Endothelial cell of umbilical vein (primary cell): Measurements from ENCODE around the gene TDRD7. TPM values are rescaled to one million over a fixed set of nuclear protein-coding genes. Genes with fewer than 3 reads are reported as not detected.

Source experiments
- BruUV-seq: library from RNA; stranded (reverse); fragments of 400-500 nt; replicated peaks from 2 replicates; lab custom pipeline; 2021; lab: Mats Ljungman, UMichigan
- CTCF ChIA-PET: fragments of 300-600, 350-600 bp; sonication (Branson Sonifier 250); formaldehyde crosslinking; loops from one replicate; lab custom pipeline; 2021; ENCODE audit warnings: antibody characterized with exemption, inconsistent platforms; lab: Charles Lee
- POLR2A ChIA-PET: fragments of 300-600, 350-600 bp; sonication (Branson Sonifier 250); formaldehyde crosslinking; loops from one replicate; lab custom pipeline; 2021; ENCODE audit warnings: antibody characterized with exemption, inconsistent platforms; lab: Charles Lee
- DNase-seq: peaks from one replicate; pipeline ENCODE4 v3.0.0-alpha.2; 2011; ENCODE audit warnings: low read depth, low spot score
- FAIRE-seq: peaks from 2 replicates; lab custom pipeline; 2011; peaks lifted over from hg19 to GRCh38; lab: Jason Lieb, UNC
- H2AFZ ChIP-seq: 2 replicates; pipeline ENCODE4 v1.6.0; 2012; ENCODE audit warnings: low read depth, low read length, control low read depth, inconsistent platforms
- H3K27ac ChIP-seq: 2 replicates; pipeline ENCODE4 v1.5.1; 2011; ENCODE audit warnings: low read depth, mild to moderate bottlenecking, control low read depth, low read length, moderate library complexity; ENCODE audit not compliant: insufficient read depth
- H3K27me3 ChIP-seq, 2 experiments: 2 replicates each; pipeline versions ENCODE4 v1.6.0 to v1.6.1; 2011; ENCODE audit warnings: low read length in 2 of 2, mixed read lengths in 1 of 2; ENCODE audit not compliant: control insufficient read depth in 2 of 2, insufficient read depth in 2 of 2
- H3K36me3 ChIP-seq, 2 experiments: 2 replicates in 1 of 2; 3 replicates in 1 of 2; pipeline ENCODE4 v1.5.1; 2011; ENCODE audit warnings: low read length in 2 of 2, mild to moderate bottlenecking in 1 of 2, moderate library complexity in 1 of 2; ENCODE audit not compliant: control insufficient read depth in 2 of 2, insufficient read depth in 2 of 2; ENCODE audit errors: extremely low read depth in 1 of 2
- H3K4me1 ChIP-seq: 3 replicates; pipeline ENCODE4 v1.5.1; 2011; ENCODE audit warnings: mild to moderate bottlenecking, low read length; ENCODE audit not compliant: control insufficient read depth, insufficient read depth; ENCODE audit errors: extremely low read depth
- H3K4me2 ChIP-seq: 2 replicates; pipeline ENCODE4 v1.6.1; 2011; ENCODE audit warnings: low read length, control low read depth, mixed read lengths; ENCODE audit not compliant: insufficient read depth
- H3K4me3 ChIP-seq, 3 experiments: fragments of 200-600 bp in 1 of 3; sonication (generic), shearing (Covaris generic) in 1 of 3; replicated peaks in 1 of 3; 2 replicates each; pipeline ENCODE4 v1.5.1; 2011 to 2016; ENCODE audit warnings: control low read depth in 3 of 3, low read length in 3 of 3, mild to moderate bottlenecking in 2 of 3, inconsistent platforms in 1 of 3, low read depth in 1 of 3, moderate library complexity in 1 of 3; ENCODE audit not compliant: insufficient read depth in 1 of 3
- H3K79me2 ChIP-seq: 2 replicates; pipeline ENCODE4 v1.6.0; 2012; ENCODE audit warnings: low read length, inconsistent platforms; ENCODE audit not compliant: control insufficient read depth, insufficient read depth
- H3K9ac ChIP-seq: replicated peaks from 2 replicates; pipeline ENCODE3; 2011; ENCODE audit warnings: low read length, control low read depth; ENCODE audit not compliant: insufficient read depth; ENCODE audit errors: extremely low read depth
- H3K9me1 ChIP-seq: replicated peaks from 3 replicates; pipeline ENCODE4 v1.6.0; 2011; ENCODE audit warnings: mild to moderate bottlenecking, low read length; ENCODE audit not compliant: control insufficient read depth, insufficient read depth; ENCODE audit errors: extremely low read depth
- H3K9me3 ChIP-seq: replicated peaks from 2 replicates; pipeline ENCODE4 v1.5.1; 2012; ENCODE audit warnings: low read length, inconsistent platforms; ENCODE audit not compliant: control insufficient read depth, insufficient read depth
- H4K20me1 ChIP-seq: replicated peaks from 2 replicates; pipeline ENCODE3; 2011; ENCODE audit warnings: mild to moderate bottlenecking, low read length; ENCODE audit not compliant: control insufficient read depth, insufficient read depth; ENCODE audit errors: extremely low read depth
- CTCF ChIP-seq, 2 donors: IDR thresholded peaks; 1 replicate in 1 of 2; 2 replicates in 1 of 2; pipeline ENCODE4 v1.5.1; 2011; ENCODE audit warnings: low read length in 2 of 2, mild to moderate bottlenecking in 2 of 2, moderate library complexity in 2 of 2, control low read depth in 1 of 2, inconsistent platforms in 1 of 2, low read depth in 1 of 2; ENCODE audit not compliant: insufficient read depth in 1 of 2; ENCODE audit errors: extremely low read depth in 1 of 2
- EZH2 ChIP-seq: IDR thresholded peaks from 2 replicates; pipeline ENCODE4 v1.6.1; 2012; ENCODE audit warnings: borderline replicate concordance, low read depth, mild to moderate bottlenecking, moderate library complexity, low read length, inconsistent platforms; ENCODE audit not compliant: severe bottlenecking
- FOS ChIP-seq: IDR thresholded peaks from 2 replicates; pipeline ENCODE4 v1.6.1; 2011; ENCODE audit warnings: mild to moderate bottlenecking, low read length, moderate library complexity, borderline replicate concordance; ENCODE audit not compliant: insufficient read depth
- GATA2 ChIP-seq: IDR thresholded peaks from 2 replicates; pipeline ENCODE4 v1.7.0; 2011; ENCODE audit warnings: low read depth, mild to moderate bottlenecking, moderate library complexity, mixed read lengths, low read length; ENCODE audit not compliant: insufficient read length, insufficient read depth
- JUN ChIP-seq: IDR thresholded peaks from 2 replicates; pipeline ENCODE4 v1.6.1; 2011; ENCODE audit warnings: borderline replicate concordance, low read depth; ENCODE audit not compliant: insufficient read length, insufficient read depth
- MAX ChIP-seq: IDR thresholded peaks from 2 replicates; pipeline ENCODE4 v1.6.1; 2011; ENCODE audit not compliant: insufficient read depth, insufficient read length
- MYC ChIP-seq: IDR thresholded peaks from one replicate; pipeline ENCODE4 v1.6.1; 2011; ENCODE audit warnings: mild to moderate bottlenecking, low read depth, low read length
- POLR2A ChIP-seq: IDR thresholded peaks from 2 replicates; pipeline ENCODE4 v1.6.1; 2012; ENCODE audit warnings: low read depth, mild to moderate bottlenecking, control low read depth, low read length
- POLR2AphosphoS5 ChIP-seq: IDR thresholded peaks from 2 replicates; pipeline ENCODE4 v1.6.1; 2012; ENCODE audit warnings: low read depth, mild to moderate bottlenecking, control low read depth, low read length, moderate library complexity; ENCODE audit not compliant: insufficient read depth
- dilution Hi-C: fragments of 300-500 bp; cut with MboI; formaldehyde crosslinking; loops from one replicate; pipeline ENCODE4 v1.15.0; 2019; ENCODE audit warnings: low sequenced_read_pairs; ENCODE audit not compliant: extremely low pct_ligation_motif_present
- intact Hi-C: fragments of 100-400 bp; cut with micrococcal nuclease; formaldehyde crosslinking; loops from one replicate; pipeline ENCODE4 v1.10.0; 2022
- polyA plus RNA-seq, 4 experiments: library from polyadenylated mRNA; depleted of rRNA in 3 of 4; stranded (reverse) in 3 of 4; unstranded in 1 of 4; fragments of >200 nt; gene quantifications; 2 replicates each; pipeline versions ENCODE4 v1.2.1 to v1.2.3, GENCODE V29; 2011 to 2012; ENCODE audit warnings: missing spikeins in 1 of 4
- total RNA-seq: library from RNA; stranded (reverse); gene quantifications from 2 replicates; pipeline ENCODE4 v1.2.3, GENCODE V29; 2021

The TDRD7 gene
- total and polyA plus RNA-seq, 2 donors (not counting 3 experiments of a cell fraction or from before 2014, with no cell fraction given) = 4.9 to 11.5 TPM

GRCh38 chr9:97394881-97395280 lies 17.0 kb upstream of the TDRD7 start:
- Histone ChIP-seq H3K9me1 (no peaks in the 10 kb centered on the region), H3K27ac (no peak overlapping the region), H3K27me3 (no peaks in the 10 kb centered on the region), H3K36me3 (no peaks in the 10 kb centered on the region), H3K4me2 (no peak overlapping the region), H3K9ac (no peak overlapping the region), H4K20me1 (no peaks in the 10 kb centered on the region), H3K9me3 (no peaks in the 10 kb centered on the region), H3K4me3 (no peak overlapping the region), H3K79me2 (no peaks in the 10 kb centered on the region), H3K4me1 (no peaks in the 10 kb centered on the region), H2AFZ (no peak overlapping the region)
- DNase-seq (no peak), FAIRE-seq (no peak)
- BruUV-seq = no TSS peak
- intact Hi-C loops = no loop called here
- dilution Hi-C loops = no loop called here
- no peak for TF ChIP-seq MAX
- TF ChIP-seq POLR2AphosphoS5 = no peak
- no peak for TF ChIP-seq EZH2
- TF ChIP-seq POLR2A = no peak
- TF ChIP-seq GATA2 = no peak
- TF ChIP-seq JUN = no peak
- no peak for TF ChIP-seq CTCF (IDR thresholded peaks at IDR 0.05; ENCODE audit: extremely low read depth in 1 of 2, insufficient read depth in 1 of 2, low read depth in 1 of 2, low read length in 2 of 2)
- no peak for TF ChIP-seq FOS
- no peak for TF ChIP-seq MYC
- POLR2A ChIA-PET = no interaction called here
- CTCF ChIA-PET = interaction anchor here (1.0 to 6.5 kb wide), 2 partner anchors 9 to 20 kb away, joined by 5 to 38 read pairs; no protein-coding TSS in a partner anchor
